ENCODE measurements around the gene DNM2.

DNM2 gene

GRCh38 chr19:10800488-10800887, 82.6 kb downstream of the DNM2 start:
- Histone ChIP-seq H3K9me3 (no peaks in the 10 kb centered on the region), H3K27me3 (no peaks in the 10 kb centered on the region), H3K36me3 (peaks cover 69 to 100% (median 92%) of the 10 kb centered on the region in 3 donors), H3K4me1 (no peaks in the 10 kb centered on the region), H3K27ac (no peak overlapping the region), H3K4me3 (no peak overlapping the region)
- TF ChIP-seq CTCF (IDR thresholded peaks at IDR 0.05) = no peak
- DNase-seq = no peak
- intact Hi-C loops (cut with DNase I; ENCODE audit: low total_unique reads) = no loop called here

DNA sequence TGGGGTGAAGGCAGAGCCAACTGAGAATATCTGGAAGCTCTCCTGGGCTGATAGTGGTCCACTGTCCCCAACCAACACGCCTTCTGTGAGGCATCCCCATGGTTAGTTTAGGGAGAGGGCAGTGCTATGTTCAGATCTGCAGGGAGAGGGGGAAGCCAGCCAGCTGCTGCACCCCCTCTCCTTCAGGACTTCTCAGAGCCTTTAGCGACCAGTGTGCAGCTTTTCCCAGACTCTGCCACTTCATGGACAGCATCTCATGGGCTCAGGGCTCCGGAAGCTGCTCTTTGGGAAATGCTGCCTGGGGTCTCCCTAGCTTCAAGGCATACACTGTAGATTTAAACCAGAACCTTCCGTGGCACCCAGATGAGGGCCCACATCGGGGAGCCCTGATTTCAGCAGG, 84.6 kb downstream of the DNM2 start:
- intact Hi-C loops (cut with DNase I; ENCODE audit: low total_unique reads) = no loop called here
- no peak overlapping the region for H3K27ac ChIP-seq

GRCh38 chr19:10803252-10803651, 85.4 kb downstream of the DNM2 start:
- H3K4me1 ChIP-seq = no peaks in the 10 kb centered on the region
- no peaks in the 10 kb centered on the region for H3K27me3 ChIP-seq
- H3K9me3 ChIP-seq = no peaks in the 10 kb centered on the region
- no peak overlapping the region for H3K27ac ChIP-seq
- intact Hi-C loops (cut with DNase I; ENCODE audit: low total_unique reads) = no loop called here
- no peak for DNase-seq
- no peak overlapping the region for H3K4me3 ChIP-seq
- H3K36me3 ChIP-seq = peaks cover 51 to 99% (median 84%) of the 10 kb centered on the region in 3 donors
- TF ChIP-seq CTCF (IDR thresholded peaks at IDR 0.05) = no peak

More for the DNA sequence above, 84.6 kb downstream of the DNM2 start:
- H3K9me3 ChIP-seq = no peaks in the 10 kb centered on the region
- no peaks in the 10 kb centered on the region for H3K4me1 ChIP-seq
- no peaks in the 10 kb centered on the region for H3K27me3 ChIP-seq
- peaks cover 56 to 99% (median 87%) of the 10 kb centered on the region in 3 donors for H3K36me3 ChIP-seq
- no peak overlapping the region for H3K4me3 ChIP-seq
- TF ChIP-seq CTCF (IDR thresholded peaks at IDR 0.05) = no peak
- DNase-seq = no peak

GRCh38 chr19:10805065-10805757, 87.3 kb downstream of the DNM2 start:
- Histone ChIP-seq H3K27ac (no peak overlapping the region), H3K9me3 (no peaks in the 10 kb centered on the region), H3K4me1 (no peaks in the 10 kb centered on the region), H3K4me3 (no peak overlapping the region), H3K27me3 (no peaks in the 10 kb centered on the region), H3K36me3 (peaks cover 54 to 99% (median 92%) of the 10 kb centered on the region in 3 donors)
- DNase-seq = no peak
- intact Hi-C loops (cut with DNase I; ENCODE audit: low total_unique reads) = no loop called here
- TF ChIP-seq CTCF (IDR thresholded peaks at IDR 0.05) = no peak

DNA sequence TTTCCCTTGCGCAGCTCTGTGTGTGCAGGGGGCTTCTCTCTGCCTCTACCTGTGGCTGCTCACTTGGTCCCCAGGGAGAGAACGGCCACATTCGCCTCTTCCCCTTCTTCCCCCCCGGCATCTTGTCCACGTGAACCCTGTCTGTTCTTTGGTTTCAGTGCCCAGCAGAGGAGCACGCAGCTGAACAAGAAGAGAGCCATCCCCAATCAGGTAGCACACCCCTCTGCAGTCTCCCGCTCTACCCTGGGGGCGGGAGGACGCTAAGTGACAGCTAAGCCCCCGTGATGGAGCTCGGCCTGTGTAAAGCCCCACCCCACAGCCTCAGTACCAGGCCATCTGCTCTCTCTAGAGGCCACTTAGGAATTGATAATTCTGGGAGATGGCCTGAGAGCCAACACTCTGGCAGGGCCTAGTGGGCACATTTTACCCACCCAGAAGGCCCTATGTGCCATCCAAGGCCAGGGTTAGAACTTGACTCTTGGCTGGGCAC, 87.9 kb downstream of the DNM2 start:
- no peaks in the 10 kb centered on the region for H3K9me3 ChIP-seq
- H3K27ac ChIP-seq = no peak overlapping the region
- intact Hi-C loops (cut with DNase I; ENCODE audit: low total_unique reads) = no loop called here
- DNase-seq = no peak
- TF ChIP-seq CTCF (IDR thresholded peaks at IDR 0.05) = no peak
- peaks cover 53 to 99% (median 92%) of the 10 kb centered on the region in 3 donors for H3K36me3 ChIP-seq
- no peaks in the 10 kb centered on the region for H3K27me3 ChIP-seq
- no peaks in the 10 kb centered on the region for H3K4me1 ChIP-seq
- H3K4me3 ChIP-seq = no peak overlapping the region

Measured in tibial artery (tissue), 4 donors.